ENCODE results near the gene ITPR1.
A peak's percentile ranks its signal among the peaks of the same experiment; 100 is the strongest.

Gene ITPR1

GRCh38 chr3:4494895-4495264 is 1.7 kb downstream of the ITPR1 start:
- H3K23ac ChIP-seq (ENCODE audit: low read length in 2 of 2): no peak overlapping the region
- H2AFZ ChIP-seq (ENCODE audit: low read depth, low read length): no peak overlapping the region
- no peak overlapping the region for H2BK120ac ChIP-seq (ENCODE audit: low read depth, low read length)
- no peak overlapping the region for H2BK12ac ChIP-seq (ENCODE audit: low read length in 2 of 2)
- no peak overlapping the region for H3K14ac ChIP-seq (ENCODE audit: low read length in 2 of 2)
- no peak overlapping the region for H4K8ac ChIP-seq (ENCODE audit: low read length)
- no peak for DNase-seq
- no peaks in the 10 kb centered on the region for H3K36me3 ChIP-seq (ENCODE audit: control insufficient read depth in 1 of 2, insufficient read depth in 2 of 2, low read depth in 1 of 2, low read length in 2 of 2)
- 65% methylated on average over 3 of the region's 4 CpGs for WGBS
- no peak overlapping the region for H2BK5ac ChIP-seq (ENCODE audit: low read depth, low read length, poor library complexity, severe bottlenecking)
- peaks cover 1% of the 10 kb centered on the region for H3K79me1 ChIP-seq (replicated peaks; ENCODE audit: low read length, poor library complexity, severe bottlenecking)
- peaks cover 0 to 40% of the 10 kb centered on the region in 2 experiments for H3K27me3 ChIP-seq (ENCODE audit: control insufficient read depth in 1 of 2, insufficient read depth in 1 of 2, low read length in 2 of 2)
- H3K4me2 ChIP-seq (ENCODE audit: low read length, poor library complexity, severe bottlenecking): no peak overlapping the region
- H3K9ac ChIP-seq (ENCODE audit: low read length): peak overlapping the region; percentile 92
- H2BK15ac ChIP-seq (ENCODE audit: low read depth, poor library complexity, severe bottlenecking): no peak overlapping the region
- H3K4me3 ChIP-seq (ENCODE audit: insufficient read depth in 1 of 2, low read depth in 1 of 2, low read length in 2 of 2): peak overlapping the region in 1 of 2 experiments; percentile 90
- no peak overlapping the region for H3K27ac ChIP-seq (ENCODE audit: low read length, poor library complexity, severe bottlenecking)
- no peaks in the 10 kb centered on the region for H3K9me3 ChIP-seq (ENCODE audit: control insufficient read depth, low read length)
- no peak overlapping the region for H3K4ac ChIP-seq (ENCODE audit: low read depth in 1 of 2, low read length in 2 of 2)
- H3K4me1 ChIP-seq (ENCODE audit: control insufficient read depth, insufficient read depth, low read depth, low read length): peaks cover 9% of the 10 kb centered on the region
- H3K18ac ChIP-seq (ENCODE audit: low read depth in 1 of 2, low read length in 2 of 2): no peak overlapping the region
- no peak overlapping the region for H4K91ac ChIP-seq (ENCODE audit: low read length)
- H2AK5ac ChIP-seq (ENCODE audit: low read length, severe bottlenecking): no peak overlapping the region

GRCh38 chr3:4495294-4496086 is 2.3 kb downstream of the ITPR1 start:
- Histone ChIP-seq H2BK15ac (ENCODE audit: low read depth, poor library complexity, severe bottlenecking) (no peak overlapping the region), H4K8ac (ENCODE audit: low read length) (no peak overlapping the region), H3K36me3 (ENCODE audit: control insufficient read depth in 1 of 2, insufficient read depth in 2 of 2, low read depth in 1 of 2, low read length in 2 of 2) (no peaks in the 10 kb centered on the region), H3K18ac (ENCODE audit: low read depth in 1 of 2, low read length in 2 of 2) (no peak overlapping the region), H3K23ac (ENCODE audit: low read length in 2 of 2) (no peak overlapping the region), H3K9me3 (ENCODE audit: control insufficient read depth, low read length) (no peaks in the 10 kb centered on the region), H3K9ac (ENCODE audit: low read length) (no peak overlapping the region), H2AK5ac (ENCODE audit: low read length, severe bottlenecking) (no peak overlapping the region), H2AFZ (ENCODE audit: low read depth, low read length) (no peak overlapping the region), H4K91ac (ENCODE audit: low read length) (no peak overlapping the region), H3K27ac (ENCODE audit: low read length, poor library complexity, severe bottlenecking) (no peak overlapping the region), H3K4me3 (ENCODE audit: insufficient read depth in 1 of 2, low read depth in 1 of 2, low read length in 2 of 2) (no peak overlapping the region), H3K4me2 (ENCODE audit: low read length, poor library complexity, severe bottlenecking) (no peak overlapping the region), H2BK120ac (ENCODE audit: low read depth, low read length) (no peak overlapping the region), H3K4ac (ENCODE audit: low read depth in 1 of 2, low read length in 2 of 2) (no peak overlapping the region), H3K79me1 (replicated peaks; ENCODE audit: low read length, poor library complexity, severe bottlenecking) (peaks cover 1% of the 10 kb centered on the region), H3K14ac (ENCODE audit: low read length in 2 of 2) (no peak overlapping the region), H3K4me1 (ENCODE audit: control insufficient read depth, insufficient read depth, low read depth, low read length) (peaks cover 9% of the 10 kb centered on the region), H2BK12ac (ENCODE audit: low read length in 2 of 2) (no peak overlapping the region), H3K27me3 (ENCODE audit: control insufficient read depth in 1 of 2, insufficient read depth in 1 of 2, low read length in 2 of 2) (peaks cover 0 to 39% of the 10 kb centered on the region in 2 experiments), H2BK5ac (ENCODE audit: low read depth, low read length, poor library complexity, severe bottlenecking) (no peak overlapping the region)
- WGBS: 95% methylated on average over 2 of the region's 3 CpGs
- DNase-seq: no peak

GRCh38 chr3:4496087-4496452 is 2.9 kb downstream of the ITPR1 start:
- Histone ChIP-seq H2BK12ac (ENCODE audit: low read length in 2 of 2) (no peak overlapping the region), H3K18ac (ENCODE audit: low read depth in 1 of 2, low read length in 2 of 2) (no peak overlapping the region), H2BK5ac (ENCODE audit: low read depth, low read length, poor library complexity, severe bottlenecking) (no peak overlapping the region), H3K23ac (ENCODE audit: low read length in 2 of 2) (no peak overlapping the region), H3K79me1 (replicated peaks; ENCODE audit: low read length, poor library complexity, severe bottlenecking) (peaks cover 1% of the 10 kb centered on the region), H2BK120ac (ENCODE audit: low read depth, low read length) (no peak overlapping the region), H3K9me3 (ENCODE audit: control insufficient read depth, low read length) (no peaks in the 10 kb centered on the region), H3K27ac (ENCODE audit: low read length, poor library complexity, severe bottlenecking) (no peak overlapping the region), H2AFZ (ENCODE audit: low read depth, low read length) (no peak overlapping the region), H4K91ac (ENCODE audit: low read length) (no peak overlapping the region), H3K4me2 (ENCODE audit: low read length, poor library complexity, severe bottlenecking) (no peak overlapping the region), H3K14ac (ENCODE audit: low read length in 2 of 2) (no peak overlapping the region), H3K4me1 (ENCODE audit: control insufficient read depth, insufficient read depth, low read depth, low read length) (peaks cover 9% of the 10 kb centered on the region), H3K4ac (ENCODE audit: low read depth in 1 of 2, low read length in 2 of 2) (no peak overlapping the region), H4K8ac (ENCODE audit: low read length) (no peak overlapping the region), H3K36me3 (ENCODE audit: control insufficient read depth in 1 of 2, insufficient read depth in 2 of 2, low read depth in 1 of 2, low read length in 2 of 2) (no peaks in the 10 kb centered on the region), H3K9ac (ENCODE audit: low read length) (no peak overlapping the region), H3K4me3 (ENCODE audit: insufficient read depth in 1 of 2, low read depth in 1 of 2, low read length in 2 of 2) (no peak overlapping the region), H2BK15ac (ENCODE audit: low read depth, poor library complexity, severe bottlenecking) (no peak overlapping the region), H3K27me3 (ENCODE audit: control insufficient read depth in 1 of 2, insufficient read depth in 1 of 2, low read length in 2 of 2) (peaks cover 0 to 37% of the 10 kb centered on the region in 2 experiments), H2AK5ac (ENCODE audit: low read length, severe bottlenecking) (no peak overlapping the region)
- WGBS: 95% methylated on average over 2 of the region's 3 CpGs
- DNase-seq: no peak

GRCh38 chr3:4497005-4497692 is 4.0 kb downstream of the ITPR1 start:
- H3K14ac ChIP-seq (ENCODE audit: low read length in 2 of 2): no peak overlapping the region
- no peak for DNase-seq
- no peak overlapping the region for H3K23ac ChIP-seq (ENCODE audit: low read length in 2 of 2)
- H4K91ac ChIP-seq (ENCODE audit: low read length): no peak overlapping the region
- no peak overlapping the region for H3K4ac ChIP-seq (ENCODE audit: low read depth in 1 of 2, low read length in 2 of 2)
- no peak overlapping the region for H3K9ac ChIP-seq (ENCODE audit: low read length)
- WGBS: 0% methylated on average over 1 of the region's 5 CpGs
- no peak overlapping the region for H2BK5ac ChIP-seq (ENCODE audit: low read depth, low read length, poor library complexity, severe bottlenecking)
- H2BK15ac ChIP-seq (ENCODE audit: low read depth, poor library complexity, severe bottlenecking): no peak overlapping the region
- H3K27me3 ChIP-seq (ENCODE audit: control insufficient read depth in 1 of 2, insufficient read depth in 1 of 2, low read length in 2 of 2): peaks cover 0 to 34% of the 10 kb centered on the region in 2 experiments
- H3K9me3 ChIP-seq (ENCODE audit: control insufficient read depth, low read length): no peaks in the 10 kb centered on the region
- H2AK5ac ChIP-seq (ENCODE audit: low read length, severe bottlenecking): no peak overlapping the region
- no peak overlapping the region for H3K27ac ChIP-seq (ENCODE audit: low read length, poor library complexity, severe bottlenecking)
- no peak overlapping the region for H2BK12ac ChIP-seq (ENCODE audit: low read length in 2 of 2)
- no peak overlapping the region for H2AFZ ChIP-seq (ENCODE audit: low read depth, low read length)
- peaks cover 6% of the 10 kb centered on the region for H3K4me1 ChIP-seq (ENCODE audit: control insufficient read depth, insufficient read depth, low read depth, low read length)
- no peak overlapping the region for H4K8ac ChIP-seq (ENCODE audit: low read length)
- no peak overlapping the region for H3K4me3 ChIP-seq (ENCODE audit: insufficient read depth in 1 of 2, low read depth in 1 of 2, low read length in 2 of 2)
- no peak overlapping the region for H3K4me2 ChIP-seq (ENCODE audit: low read length, poor library complexity, severe bottlenecking)
- H3K36me3 ChIP-seq (ENCODE audit: control insufficient read depth in 1 of 2, insufficient read depth in 2 of 2, low read depth in 1 of 2, low read length in 2 of 2): no peaks in the 10 kb centered on the region
- no peak overlapping the region for H2BK120ac ChIP-seq (ENCODE audit: low read depth, low read length)
- H3K79me1 ChIP-seq (replicated peaks; ENCODE audit: low read length, poor library complexity, severe bottlenecking): no peaks in the 10 kb centered on the region
- H3K18ac ChIP-seq (ENCODE audit: low read depth in 1 of 2, low read length in 2 of 2): no peak overlapping the region

All from mesenchymal stem cell (in vitro differentiated cells and primary cell).